ENCODE data around the gene PTPN21.

Gene PTPN21

DNA sequence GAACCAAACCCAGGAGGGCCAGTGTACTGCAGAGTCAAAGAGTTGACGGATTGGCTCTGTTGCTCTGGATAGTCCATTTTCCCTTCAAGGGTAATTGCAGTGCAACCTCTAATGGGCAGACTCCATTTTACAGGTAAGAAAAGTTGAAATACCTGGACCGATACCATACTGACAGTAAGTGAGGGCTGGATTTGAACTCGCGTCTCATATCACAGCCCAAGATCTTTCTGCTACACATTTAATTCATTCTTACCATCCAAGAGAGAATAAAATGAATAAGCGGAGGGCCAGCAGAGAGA is 7.7 kb upstream of the PTPN21 start:
- Histone ChIP-seq H3K36me3 (no peaks in the 10 kb centered on the region; the same call in none of the 2 replicates), H3K4me1 (no peaks in the 10 kb centered on the region), H3K4me3 (ENCODE audit: low read depth, low read length) (peak overlapping the region; percentile 78), H3K9me3 (no peaks in the 10 kb centered on the region), H3K27me3 (no peaks in the 10 kb centered on the region)
- DNase-seq: no peak
- TF ChIP-seq, protein P1, sequence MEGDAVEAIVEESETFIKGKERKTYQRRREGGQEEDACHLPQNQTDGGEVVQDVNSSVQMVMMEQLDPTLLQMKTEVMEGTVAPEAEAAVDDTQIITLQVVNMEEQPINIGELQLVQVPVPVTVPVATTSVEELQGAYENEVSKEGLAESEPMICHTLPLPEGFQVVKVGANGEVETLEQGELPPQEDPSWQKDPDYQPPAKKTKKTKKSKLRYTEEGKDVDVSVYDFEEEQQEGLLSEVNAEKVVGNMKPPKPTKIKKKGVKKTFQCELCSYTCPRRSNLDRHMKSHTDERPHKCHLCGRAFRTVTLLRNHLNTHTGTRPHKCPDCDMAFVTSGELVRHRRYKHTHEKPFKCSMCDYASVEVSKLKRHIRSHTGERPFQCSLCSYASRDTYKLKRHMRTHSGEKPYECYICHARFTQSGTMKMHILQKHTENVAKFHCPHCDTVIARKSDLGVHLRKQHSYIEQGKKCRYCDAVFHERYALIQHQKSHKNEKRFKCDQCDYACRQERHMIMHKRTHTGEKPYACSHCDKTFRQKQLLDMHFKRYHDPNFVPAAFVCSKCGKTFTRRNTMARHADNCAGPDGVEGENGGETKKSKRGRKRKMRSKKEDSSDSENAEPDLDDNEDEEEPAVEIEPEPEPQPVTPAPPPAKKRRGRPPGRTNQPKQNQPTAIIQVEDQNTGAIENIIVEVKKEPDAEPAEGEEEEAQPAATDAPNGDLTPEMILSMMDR (IDR thresholded peaks at IDR 0.05; ENCODE audit: low read depth, low read length): no peak

DNA sequence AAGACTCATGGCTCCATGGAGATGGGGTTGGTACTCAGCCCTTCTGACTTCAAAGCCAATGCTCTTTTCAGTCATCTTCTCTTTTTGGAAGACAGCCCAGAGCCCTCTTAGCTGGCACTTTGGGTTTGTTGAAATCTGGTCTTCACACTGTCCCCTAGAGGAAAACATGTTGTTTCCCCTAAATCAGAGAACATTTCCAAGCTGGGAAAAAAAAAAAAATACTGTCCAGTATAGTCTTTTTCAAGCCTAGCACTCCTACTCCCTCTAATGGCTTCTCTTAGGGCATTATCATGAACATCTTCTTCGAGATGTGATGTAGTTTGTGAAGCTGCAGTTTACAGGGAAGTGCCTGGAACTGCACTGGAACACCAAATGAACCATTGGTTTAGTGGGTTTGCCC is 5.0 kb upstream of the PTPN21 start:
- Histone ChIP-seq H3K9me3 (no peaks in the 10 kb centered on the region), H3K4me1 (no peaks in the 10 kb centered on the region), H3K27me3 (peaks cover 6% of the 10 kb centered on the region), H3K36me3 (no peaks in the 10 kb centered on the region), H3K4me3 (ENCODE audit: low read depth, low read length) (no peak overlapping the region)
- DNase-seq: no peak
- TF ChIP-seq, protein P1 (IDR thresholded peaks at IDR 0.05; ENCODE audit: low read depth, low read length): peak; percentile 31; the same call in 1 of the 2 replicates

DNA sequence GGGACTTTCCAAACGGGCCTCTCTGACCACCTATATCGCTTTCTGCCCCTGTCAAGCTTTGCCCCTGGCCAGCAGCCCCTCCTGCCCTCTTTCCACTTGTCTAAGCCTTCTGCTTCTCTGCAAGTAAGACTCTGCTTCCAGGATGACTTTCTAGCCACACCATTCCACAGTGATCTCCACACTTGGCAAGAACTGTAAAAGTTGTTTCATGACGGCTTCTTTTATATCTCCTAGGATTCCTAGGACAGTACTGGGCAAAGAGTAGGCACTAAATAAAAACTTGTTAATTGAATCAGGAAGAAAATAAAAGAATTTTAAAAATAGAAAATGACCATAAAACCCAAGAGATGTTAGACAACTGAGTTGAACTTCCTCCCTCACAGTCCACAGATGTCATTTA is 1.8 kb upstream of the PTPN21 start:
- no peak for DNase-seq
- H3K9me3 ChIP-seq: no peaks in the 10 kb centered on the region
- H3K36me3 ChIP-seq: no peaks in the 10 kb centered on the region
- no peaks in the 10 kb centered on the region for H3K4me1 ChIP-seq
- peaks cover 34% of the 10 kb centered on the region for H3K27me3 ChIP-seq
- TF ChIP-seq, protein P1 (IDR thresholded peaks at IDR 0.05; ENCODE audit: low read depth, low read length): no peak
- H3K4me3 ChIP-seq (ENCODE audit: low read depth, low read length): no peak overlapping the region

DNA sequence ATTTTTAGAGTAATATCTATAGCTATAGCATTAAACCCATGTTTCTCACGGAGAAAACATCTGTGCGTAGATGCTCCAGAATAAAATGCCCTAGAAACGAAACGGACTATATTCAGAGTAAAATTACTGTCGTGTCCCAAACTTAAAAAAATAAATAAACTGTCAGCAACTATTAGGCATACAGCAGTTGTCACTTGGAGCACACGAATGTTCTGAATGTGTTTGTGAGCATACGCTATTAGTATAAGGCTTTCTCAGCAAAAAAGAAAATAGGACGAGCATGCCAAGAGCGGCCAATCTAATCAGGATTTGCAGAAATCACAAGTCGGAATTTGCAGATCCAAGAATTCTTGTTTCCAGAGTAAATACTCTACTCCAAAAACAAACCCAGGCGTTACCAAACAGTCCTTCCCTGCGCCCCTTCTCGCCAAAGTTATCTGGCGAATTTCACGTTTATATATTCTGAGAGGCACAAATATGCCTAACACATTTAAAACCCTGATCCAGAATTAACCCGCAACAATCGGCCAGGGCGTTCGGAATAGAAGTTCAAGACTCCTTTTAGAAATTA is 836 bp downstream of the PTPN21 start:
- no peak for DNase-seq

DNA sequence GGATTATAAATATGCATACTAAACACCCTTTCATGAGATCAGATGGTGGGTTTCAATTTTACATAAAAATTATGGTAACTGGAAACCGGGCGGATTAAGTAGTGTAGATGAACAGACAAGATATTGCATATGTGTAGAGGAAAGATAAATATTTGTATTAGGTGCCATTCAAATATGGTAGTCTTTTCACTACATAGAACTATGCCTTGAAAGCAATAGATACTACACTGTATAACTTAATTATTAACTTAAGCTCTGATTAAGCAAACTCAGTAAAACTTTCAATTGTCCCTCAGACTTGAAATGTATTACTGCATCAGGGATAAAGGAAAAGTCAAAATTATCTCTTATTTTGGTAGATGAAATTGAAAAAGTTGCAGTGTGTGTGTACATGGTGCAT is 1.9 kb downstream of the PTPN21 start:
- DNase-seq: no peak
- TF ChIP-seq, protein P1 (IDR thresholded peaks at IDR 0.05; ENCODE audit: low read depth, low read length): no peak
- Histone ChIP-seq H3K9me3 (no peaks in the 10 kb centered on the region), H3K4me3 (ENCODE audit: low read depth, low read length) (0 out of 2 replicates have a peak overlapping the region, but pooled peaks have one; percentile 13), H3K4me1 (no peaks in the 10 kb centered on the region), H3K27me3 (peaks cover 34% of the 10 kb centered on the region), H3K36me3 (no peaks in the 10 kb centered on the region)

More for the DNA sequence above, 836 bp downstream of the PTPN21 start:
- Histone ChIP-seq H3K27me3 (peaks cover 34% of the 10 kb centered on the region), H3K4me1 (no peaks in the 10 kb centered on the region), H3K9me3 (no peaks in the 10 kb centered on the region), H3K4me3 (ENCODE audit: low read depth, low read length) (peak overlapping the region; percentile 67), H3K36me3 (no peaks in the 10 kb centered on the region)
- TF ChIP-seq, protein P1 (IDR thresholded peaks at IDR 0.05; ENCODE audit: low read depth, low read length): no peak

DNA sequence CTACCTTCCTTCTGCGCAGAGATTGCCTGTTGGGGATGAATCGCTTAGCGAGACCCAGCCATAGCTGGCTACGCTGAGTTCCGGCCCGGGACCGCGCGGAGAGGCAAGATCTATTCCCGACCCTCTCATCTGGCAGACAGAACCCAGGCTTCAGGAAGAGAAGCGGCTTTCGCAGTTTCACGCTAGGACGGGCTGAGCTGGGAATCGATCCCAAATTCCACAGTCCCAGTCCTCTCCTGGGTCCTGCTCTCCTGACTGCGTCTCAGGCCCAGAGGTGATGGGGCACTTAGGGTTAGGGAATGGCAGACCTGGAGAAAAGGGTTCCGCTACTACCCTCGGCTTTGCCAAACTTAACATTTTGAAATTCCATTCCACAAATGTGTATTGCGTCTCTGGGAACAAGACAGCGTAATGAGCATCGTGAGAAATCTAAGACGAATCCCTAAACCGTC is 2.8 kb downstream of the PTPN21 start:
- H3K4me1 ChIP-seq: no peaks in the 10 kb centered on the region
- no peaks in the 10 kb centered on the region for H3K36me3 ChIP-seq
- TF ChIP-seq, protein P1 (IDR thresholded peaks at IDR 0.05; ENCODE audit: low read depth, low read length): no peak
- peak overlapping the region; percentile 82 for H3K4me3 ChIP-seq (ENCODE audit: low read depth, low read length)
- DNase-seq: peak; percentile 24
- H3K27me3 ChIP-seq: peaks cover 34% of the 10 kb centered on the region
- no peaks in the 10 kb centered on the region for H3K9me3 ChIP-seq

Data from BE2C (cell line).